Right lobe of liver (tissue), 4 donors: ENCODE data around the gene PFDN4.

Experiments
- CTCF ChIP-seq, 4 donors: fragments of 200-600 bp in 3 of 4; fragments of 450-650 bp in 1 of 4; IDR thresholded peaks; one replicate each; pipeline versions ENCODE4 v1.5.1 to v1.8.0; 2016 to 2022; ENCODE audit warnings: antibody characterized with exemption in 4 of 4, mild to moderate bottlenecking in 2 of 4
- POLR2A ChIP-seq: fragments of 450-650 bp; IDR thresholded peaks from one replicate; pipeline ENCODE4 v1.6.1; 2017; ENCODE audit warnings: antibody characterized with exemption, mild to moderate bottlenecking
- donor health status: DM: no; HTN: no; CAD: no.
- donor health status: DM: no; HTN: no; CAD: no.
- donor health status: DM: no; HTN: yes; CAD: no.

DNA sequence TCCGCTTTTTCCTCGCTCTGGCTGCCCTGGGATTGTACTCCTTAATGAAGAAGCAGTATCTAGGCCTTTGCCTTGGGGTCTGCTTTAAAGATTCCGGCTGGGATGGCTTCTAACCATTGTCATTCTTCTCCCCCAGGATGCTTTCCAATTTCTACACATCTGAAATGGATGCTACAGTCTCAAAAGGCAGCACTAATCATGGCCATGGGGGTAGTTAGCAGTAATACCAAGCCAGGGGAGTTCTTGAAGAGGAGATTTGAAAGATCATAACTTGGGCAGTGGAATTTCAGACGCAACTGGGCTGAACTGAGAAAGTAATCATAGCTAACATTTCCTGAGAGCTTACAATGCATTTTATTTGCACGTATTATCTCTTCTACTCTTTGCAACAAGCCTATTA is 3.4 kb upstream of the PFDN4 start:
- TF ChIP-seq POLR2A (no peak), CTCF (IDR thresholded peaks at IDR 0.05) (no peak)
